ENCODE results near the gene ABHD12.

The ABHD12 gene

DNA sequence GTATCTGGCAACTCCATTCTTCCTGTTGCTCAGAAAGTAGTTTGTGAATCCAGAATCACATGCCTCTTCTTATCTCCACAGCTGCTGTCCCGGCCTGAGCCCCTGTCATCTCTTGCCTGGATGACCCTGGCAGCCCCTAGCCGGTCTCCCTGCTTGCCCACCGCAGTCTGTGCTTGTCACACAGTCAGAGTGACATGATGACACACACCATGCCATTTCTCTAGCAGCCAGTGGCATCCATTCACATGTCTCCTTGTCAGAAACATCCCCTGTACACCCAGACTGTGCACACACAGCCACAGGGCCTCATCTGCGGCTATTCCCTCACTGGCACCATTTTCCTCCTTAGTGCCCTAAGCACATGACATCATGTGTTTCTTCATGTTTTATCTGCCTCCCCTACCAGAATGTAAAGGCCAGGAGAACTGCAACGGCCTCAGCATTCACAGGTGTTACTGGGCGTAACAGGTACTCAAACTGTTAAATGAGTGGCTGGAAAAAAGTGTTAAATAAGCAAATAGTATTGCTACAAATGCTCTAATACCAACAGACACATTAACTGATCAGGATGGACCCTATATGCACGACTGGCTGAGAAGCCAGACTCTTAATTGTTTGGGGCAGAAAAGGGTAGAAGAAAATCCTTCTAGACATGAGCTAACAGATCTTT lies 9.6 kb downstream of the ABHD12 start:
- DNase-seq, result no peak

DNA sequence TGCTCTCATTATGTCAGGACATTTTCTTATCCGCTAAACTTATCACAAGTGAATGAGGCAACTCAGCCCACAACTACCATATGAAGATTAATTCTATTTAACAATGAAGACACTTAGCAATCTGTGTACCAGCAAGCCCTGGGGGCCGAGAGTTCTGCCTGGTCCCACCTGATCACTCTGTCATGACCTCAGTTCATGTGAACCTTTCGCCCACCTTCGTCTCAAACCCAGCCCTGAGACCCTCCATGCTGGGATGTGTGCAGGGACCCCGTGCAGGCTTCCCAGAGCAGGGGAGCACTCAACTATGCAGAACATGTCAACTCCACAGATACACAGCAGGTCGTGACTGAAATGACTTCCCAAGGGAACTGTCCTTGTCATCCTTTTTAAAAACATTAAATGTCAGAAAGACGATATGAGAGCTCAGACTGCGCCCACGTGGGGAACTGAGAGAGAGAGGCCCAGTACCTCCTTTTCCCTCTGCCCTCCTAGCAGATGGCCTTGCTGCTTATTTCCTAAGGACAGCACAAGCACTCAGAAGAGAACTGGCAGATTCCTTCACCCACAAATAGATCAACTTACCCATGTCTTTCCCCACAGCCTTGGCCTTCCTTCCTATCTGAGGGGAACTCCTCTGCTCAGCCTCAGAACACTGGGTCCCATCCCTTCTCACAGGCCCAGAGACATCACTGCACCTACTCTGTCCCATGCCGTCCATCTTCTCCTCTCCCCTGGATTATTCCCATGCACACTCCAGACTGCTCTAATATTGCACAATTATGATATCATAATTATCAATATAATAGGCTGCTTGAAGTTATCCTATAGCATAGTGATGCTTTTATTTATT lies 11.5 kb downstream of the ABHD12 start:
- no peak for DNase-seq

DNA sequence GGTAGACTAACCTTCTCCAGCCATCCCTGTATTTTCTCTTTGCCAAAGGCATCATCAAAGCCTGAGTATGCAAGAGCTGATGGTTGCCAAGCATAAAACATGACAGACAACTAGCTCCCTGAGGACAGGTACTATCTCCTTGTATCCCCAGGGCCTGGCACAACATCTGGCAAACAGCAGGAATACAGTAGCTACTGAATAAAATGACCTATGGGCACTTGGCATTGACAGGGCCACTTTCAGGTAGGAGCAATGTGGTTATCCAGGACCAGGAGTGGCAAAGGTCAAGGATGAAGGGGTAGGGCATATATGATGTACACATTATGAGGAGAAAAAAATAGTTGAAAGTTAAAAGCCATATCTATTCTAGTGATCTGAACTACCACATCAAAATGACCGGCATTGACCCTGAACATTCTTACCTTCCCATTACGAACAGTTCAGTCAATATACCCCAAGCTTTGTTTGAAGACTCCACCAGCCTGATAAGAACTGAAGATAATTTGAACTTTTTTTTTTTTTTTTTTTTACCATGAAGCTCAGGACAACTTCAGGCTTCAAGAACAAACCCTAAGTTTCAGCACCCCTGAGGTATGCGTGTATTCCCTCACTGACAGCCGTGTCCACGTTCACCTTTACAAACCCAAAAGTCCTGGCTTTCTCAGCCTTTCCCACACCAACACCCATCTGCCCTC lies 12.3 kb downstream of the ABHD12 start:
- DNase-seq, result no peak

DNA sequence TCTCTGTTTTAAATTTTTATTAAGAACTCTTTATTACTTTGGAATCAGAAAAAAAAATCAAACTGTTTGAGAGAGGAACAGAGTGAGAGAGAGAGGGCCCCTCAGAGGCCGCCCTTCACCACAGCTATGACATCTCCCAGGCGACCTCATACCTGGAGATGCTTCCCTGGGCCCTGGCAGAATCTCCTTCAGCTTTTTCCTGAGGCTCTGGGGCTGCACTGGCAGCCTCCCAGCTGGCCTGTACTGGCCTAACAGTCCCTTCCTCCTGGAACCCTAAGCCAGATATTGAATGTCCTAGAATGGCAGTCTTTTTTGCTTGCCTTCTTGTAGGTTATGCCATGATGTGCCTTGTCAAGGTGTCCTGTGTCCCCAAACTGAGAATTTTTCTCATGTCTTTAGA lies 13.7 kb downstream of the ABHD12 start:
- DNase-seq, result no peak

DNA sequence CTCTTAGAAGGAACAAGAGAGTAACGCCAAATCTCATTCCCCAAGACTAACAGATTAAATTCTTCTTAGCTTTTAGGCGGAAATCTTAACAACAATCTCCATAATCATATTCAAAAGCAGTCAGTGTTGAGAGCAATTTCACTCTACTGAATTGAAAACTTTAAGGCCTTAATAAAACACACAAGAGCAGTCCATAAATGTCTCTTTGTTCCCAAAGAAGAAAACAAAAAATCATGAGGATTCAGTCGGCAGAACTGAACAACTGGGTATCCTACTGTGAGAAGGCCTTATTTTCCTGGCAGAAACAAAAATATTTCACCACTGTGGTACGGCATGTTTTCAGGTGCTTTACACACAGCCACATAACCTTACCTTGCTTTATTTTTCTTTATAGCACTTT lies 14.4 kb downstream of the ABHD12 start:
- no peak for DNase-seq

DNA sequence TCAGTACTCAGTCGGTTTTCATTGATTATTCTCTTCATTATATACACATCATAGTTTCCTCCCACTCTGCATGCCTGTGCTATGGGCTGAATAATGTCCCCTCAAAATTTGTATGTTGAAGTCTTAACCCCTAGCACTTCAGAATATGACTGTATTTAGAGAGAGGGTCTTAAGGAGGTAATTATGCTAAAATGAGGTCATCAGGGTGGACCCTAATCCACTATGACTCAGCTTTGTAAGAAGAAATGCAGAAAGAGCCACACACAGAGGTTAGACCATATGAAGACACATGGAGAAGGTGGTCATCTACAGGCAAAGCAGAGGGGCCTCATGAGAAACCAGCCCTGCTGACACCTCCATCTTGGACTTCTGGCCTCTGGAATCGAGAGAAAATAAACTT lies 15.8 kb downstream of the ABHD12 start:
- DNase-seq, result no peak

DNA sequence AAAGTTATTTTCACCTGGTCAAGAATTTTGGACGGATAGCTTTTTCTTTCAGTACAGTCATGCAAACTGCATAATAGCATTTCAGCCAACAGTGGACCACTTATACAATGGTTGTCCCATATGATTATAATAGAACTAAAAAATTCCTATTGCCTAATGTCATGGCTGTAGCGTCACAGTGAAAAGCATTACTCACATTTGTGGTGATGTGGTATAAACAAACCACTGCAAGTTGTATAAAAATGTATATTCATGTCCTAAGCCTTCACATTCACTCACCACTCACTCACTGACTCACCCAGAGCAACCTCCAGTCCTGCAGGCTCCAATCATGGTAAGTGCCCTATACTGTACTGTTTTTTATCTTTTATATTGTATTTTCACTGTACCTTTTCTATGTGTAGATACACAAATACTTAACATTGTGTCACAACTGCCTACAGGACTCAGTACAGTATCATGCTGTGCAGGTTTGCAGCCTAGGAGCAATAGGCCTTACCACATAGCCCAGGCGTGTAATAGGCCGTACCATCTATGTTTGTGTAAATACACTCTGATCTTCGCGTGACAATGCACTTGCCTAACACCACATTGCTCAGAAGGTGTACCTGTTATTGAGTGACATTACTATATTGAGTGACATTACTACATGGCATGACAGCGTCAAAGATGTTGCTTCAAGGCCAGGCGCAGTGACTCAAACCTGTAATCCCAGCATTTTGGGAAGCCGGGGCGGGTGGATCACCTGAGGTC lies 17.9 kb downstream of the ABHD12 start:
- DNase-seq, result peak; percentile 37

DNA sequence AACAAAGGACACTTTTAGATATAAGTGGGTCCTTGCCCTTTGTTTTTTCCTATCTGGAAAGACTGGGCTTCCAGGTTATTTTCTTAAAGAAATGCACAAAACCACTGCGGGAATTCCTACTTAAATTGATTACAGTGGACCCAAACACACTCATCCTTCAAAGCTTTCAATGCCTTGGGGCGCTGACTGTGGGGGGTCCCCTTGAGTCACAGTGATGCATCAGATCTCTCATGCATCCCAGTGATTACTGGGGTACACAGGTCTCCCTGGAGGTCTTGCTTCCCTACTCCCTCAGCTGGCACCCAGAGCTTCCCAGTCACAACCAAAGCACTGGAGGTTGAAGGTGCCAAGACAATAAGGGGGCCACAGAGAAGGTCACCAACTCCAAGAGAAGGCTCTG lies 20.7 kb downstream of the ABHD12 start:
- no peak for DNase-seq

DNA sequence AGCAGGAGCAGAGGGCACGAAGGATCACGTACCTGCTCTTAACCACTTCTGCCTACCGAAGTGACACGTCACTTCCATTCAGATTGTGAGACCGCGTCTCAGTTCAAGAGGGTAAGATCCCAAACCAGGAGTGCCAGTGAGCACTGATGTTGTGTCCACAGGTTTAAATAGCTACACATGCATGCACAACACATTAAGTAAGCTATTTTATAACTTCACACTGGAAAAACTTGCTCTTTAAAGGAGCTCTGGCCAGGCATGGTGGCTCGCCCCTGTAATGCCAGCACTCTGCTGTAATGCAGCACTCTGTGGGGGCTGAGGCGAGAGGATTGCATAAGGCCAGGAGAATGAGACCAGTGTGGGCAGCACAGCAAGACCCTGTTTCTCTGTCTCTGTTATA lies 21.1 kb downstream of the ABHD12 start:
- DNase-seq, result no peak

DNA sequence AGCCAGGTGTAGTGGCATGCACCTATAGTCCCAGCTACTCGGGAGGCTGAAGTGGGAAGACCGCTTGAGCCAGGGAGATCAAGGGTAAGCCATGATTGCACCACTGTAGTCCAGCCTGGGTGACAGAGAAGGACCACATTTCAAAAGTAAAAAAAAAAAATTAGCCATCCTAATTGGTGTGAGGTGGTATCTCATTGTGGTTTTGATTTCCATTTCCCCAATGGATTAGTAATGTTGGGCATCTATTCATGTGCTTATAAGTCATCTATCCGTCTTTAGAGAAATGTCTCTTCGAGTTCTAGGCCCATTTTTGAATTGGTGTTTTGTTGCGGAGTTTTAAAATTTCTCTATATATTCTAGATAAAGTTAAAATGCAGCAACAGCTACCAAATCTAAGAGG lies 21.7 kb downstream of the ABHD12 start:
- DNase-seq, result no peak

DNA sequence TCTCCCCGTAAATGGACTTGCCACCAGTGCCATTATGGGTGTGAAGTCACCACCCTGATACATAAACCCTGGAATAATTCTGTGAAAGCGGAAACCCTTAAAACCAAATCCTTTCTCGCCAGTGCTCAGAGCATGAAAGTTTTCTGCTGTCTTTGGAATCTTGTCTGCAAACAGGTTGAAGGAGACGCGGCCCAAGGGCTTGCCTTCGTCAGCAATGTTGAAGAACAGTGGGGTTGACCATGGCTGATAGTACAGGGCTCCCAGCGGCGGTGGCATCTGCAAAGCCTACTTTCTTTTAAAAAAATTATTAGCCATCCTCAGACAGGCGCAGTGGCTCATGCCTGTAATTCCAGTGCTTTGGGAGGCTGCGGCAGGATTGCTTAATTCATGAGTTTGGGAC lies 22.1 kb downstream of the ABHD12 start:
- DNase-seq, result no peak

DNA sequence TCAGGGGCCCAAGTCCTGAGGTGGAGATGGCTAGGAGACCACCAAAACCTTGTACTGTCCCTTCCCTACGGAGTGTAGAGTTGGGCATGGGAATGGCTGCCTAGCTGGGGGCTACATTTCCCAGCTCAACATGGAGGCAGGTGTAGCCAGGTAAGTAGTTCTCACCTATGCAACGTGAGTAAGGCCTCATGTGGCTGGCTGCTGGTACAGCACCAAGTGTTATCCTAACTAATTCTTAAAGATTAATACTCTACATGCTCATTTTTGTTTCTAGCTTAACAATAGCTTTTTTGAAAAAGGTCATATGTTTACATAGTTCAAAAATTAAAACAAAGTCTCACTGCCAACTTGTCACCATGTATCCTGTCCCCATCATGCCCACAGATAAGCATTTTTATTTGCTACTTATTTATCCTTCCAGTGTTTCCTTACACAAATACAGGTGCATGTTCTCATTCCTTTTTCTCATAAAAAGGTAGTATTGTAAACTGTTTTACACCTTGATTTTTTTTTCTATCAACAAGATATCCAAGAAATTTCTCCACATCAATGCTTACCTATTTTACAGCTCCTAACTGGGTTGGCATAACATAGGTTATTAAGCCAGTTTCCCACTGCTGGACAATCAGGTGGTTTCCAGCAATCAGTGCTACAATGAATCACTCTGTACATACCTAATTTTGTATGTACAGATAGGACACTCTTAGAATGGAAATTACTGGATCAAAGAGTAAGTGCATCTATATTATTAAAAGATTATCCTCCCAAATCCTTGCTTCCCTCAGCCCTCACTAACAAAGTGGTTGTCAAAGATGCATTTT lies 25.5 kb downstream of the ABHD12 start:
- DNase-seq, result no peak

DNA sequence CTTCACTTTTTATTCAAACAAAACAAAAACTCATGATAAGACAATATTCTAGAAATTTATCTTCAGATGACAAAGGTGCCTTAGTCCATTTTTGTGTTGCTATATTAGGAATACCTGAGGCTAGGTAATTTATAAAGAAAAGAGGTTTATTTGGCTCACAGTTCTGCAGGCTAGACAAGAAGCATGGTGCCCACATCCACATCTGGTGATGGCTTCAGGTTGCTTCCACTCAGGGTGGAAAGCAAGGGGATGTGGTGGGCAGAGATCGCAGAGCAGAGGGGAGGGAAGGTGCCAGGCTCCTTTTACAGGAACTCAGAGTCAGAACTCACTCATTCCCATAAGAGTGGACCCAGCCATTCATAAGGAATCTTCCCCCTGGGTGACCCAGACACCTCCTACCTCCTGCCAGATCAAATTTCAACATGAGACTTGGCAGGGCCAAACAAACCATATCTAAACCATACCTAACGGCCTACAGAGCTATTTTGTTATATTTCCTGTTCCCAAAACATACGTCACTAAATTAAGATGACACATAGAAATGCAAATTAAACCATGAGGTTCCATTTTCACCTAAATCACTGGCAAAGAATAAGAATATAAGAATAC lies 26.4 kb downstream of the ABHD12 start:
- DNase-seq, result no peak

DNA sequence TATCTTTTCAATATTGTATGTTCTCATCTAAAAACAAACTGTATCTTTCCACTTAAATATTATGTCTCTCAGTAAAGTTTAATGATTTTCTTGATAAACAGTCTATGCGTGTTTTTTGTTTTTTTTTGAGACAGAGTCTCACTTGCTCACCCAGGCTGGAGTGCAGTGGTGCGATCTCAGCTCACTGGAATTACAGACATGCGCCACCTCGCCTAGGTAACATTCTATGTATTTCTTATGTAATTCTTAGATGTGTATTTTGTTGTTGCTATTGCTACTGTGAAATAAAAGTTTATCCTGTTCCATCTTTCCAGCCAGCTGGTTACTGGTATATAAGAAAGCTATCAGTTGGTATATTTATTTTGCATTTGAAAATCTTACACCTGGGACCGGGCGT lies 29.4 kb downstream of the ABHD12 start:
- DNase-seq, result no peak

DNA sequence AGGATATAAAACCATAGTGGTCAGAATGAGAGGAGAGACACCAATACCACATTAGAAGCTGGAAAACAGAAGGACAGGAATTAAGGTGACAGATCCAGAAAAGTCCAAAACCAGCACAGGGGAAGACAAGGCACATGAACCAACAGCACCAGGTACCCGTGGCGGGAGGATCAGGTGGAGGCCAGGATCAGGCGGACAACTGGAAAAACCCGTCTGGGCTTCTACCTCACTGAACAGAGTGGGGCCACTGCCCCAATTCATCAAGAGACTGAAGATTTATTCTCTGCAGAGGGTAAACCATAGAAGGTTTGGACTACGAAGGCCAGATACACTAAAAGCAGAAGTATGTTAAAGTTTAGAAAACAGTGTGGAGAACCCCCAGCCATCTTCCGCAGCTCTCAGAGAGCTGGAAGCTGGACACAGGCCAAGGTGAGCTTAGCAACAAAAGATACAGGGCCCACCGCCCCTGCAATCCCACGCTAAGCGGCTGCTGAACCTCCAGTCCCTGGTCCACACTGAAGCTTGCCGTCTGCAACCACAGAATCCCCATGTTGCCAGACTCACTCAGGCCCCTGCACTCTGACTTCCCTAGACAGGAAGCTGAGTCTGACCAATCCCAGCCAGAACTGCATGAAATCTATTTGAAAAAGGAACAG lies 29.9 kb downstream of the ABHD12 start:
- no peak for DNase-seq

DNA sequence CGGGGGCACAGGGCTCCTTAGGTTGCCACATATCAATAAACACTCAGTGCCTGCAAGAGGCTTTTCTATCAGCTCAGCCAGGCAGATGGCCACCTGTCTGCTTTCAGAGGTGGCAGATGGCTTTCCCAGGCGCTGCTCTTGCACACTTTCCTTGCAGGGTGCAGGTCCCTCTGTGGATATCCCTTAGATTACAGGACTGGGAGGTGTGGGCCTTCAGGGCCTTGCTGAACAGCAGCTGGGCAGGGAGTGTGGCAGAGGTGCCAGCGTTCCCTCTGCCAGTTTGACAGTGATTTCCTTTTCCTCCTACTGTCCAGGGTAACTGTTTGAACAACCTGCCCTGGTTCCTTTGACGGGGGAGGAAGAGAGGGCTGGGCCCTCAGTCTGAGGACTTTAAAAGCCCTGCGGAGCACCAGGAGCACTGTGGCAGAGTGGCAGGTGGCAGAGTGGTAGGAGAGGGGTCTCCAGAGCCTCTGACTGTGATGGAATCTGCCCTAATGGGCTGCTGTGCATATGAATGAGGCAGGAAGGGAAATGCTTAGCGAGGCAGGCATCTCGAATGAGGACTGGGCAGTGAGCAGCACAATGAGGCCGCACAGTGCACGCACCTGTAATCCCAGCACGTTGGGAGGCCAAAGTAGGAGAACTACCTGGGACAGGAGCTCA lies 34.2 kb downstream of the ABHD12 start:
- no peak for DNase-seq

DNA sequence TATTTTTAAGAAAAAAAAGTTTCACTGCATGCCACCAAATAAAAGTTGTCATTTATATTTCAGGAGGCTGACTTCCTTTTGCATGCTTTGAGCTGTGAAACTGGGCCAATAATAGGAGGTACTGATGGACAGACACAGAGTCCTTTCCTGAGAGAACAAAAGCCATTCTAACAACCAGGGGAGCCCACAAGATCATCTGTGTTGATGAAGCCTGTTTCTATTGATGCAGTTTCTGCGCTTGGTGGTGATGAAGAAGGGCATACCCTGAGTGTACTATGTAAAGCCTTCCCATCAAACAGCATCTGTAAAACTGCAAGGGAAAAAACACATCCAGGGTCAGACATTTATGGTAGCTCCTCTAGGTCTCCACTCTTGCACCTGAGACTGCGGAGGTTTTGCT lies 34.8 kb downstream of the ABHD12 start:
- DNase-seq, result no peak

DNA sequence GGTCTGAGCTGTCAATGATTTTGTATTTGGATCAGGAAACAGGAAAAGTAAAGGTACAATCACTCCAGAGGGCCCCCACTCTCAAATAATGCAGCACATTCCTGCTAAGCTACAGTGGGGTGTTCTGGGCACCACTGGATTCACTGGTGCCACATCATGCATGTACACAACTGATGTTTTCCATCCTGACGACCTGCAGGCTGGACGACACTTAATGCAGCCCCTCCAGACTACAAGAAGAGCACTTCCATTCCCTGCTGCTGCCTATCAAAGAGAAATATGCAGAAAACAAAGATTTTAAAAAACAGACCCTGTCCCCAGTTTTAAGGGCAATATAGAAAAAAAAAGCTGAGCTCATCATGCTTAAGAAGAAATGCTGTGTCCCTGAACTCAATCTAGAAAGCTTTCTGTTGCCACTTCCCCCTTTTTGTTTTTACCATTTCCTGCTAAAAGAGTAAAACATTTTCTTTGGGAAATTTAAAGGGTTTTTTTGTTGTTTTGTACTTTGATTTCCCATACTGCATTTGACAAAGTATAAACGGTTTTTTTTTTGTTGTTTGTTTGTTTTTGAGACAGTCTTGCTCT lies 35.5 kb downstream of the ABHD12 start:
- DNase-seq, result no peak

DNA sequence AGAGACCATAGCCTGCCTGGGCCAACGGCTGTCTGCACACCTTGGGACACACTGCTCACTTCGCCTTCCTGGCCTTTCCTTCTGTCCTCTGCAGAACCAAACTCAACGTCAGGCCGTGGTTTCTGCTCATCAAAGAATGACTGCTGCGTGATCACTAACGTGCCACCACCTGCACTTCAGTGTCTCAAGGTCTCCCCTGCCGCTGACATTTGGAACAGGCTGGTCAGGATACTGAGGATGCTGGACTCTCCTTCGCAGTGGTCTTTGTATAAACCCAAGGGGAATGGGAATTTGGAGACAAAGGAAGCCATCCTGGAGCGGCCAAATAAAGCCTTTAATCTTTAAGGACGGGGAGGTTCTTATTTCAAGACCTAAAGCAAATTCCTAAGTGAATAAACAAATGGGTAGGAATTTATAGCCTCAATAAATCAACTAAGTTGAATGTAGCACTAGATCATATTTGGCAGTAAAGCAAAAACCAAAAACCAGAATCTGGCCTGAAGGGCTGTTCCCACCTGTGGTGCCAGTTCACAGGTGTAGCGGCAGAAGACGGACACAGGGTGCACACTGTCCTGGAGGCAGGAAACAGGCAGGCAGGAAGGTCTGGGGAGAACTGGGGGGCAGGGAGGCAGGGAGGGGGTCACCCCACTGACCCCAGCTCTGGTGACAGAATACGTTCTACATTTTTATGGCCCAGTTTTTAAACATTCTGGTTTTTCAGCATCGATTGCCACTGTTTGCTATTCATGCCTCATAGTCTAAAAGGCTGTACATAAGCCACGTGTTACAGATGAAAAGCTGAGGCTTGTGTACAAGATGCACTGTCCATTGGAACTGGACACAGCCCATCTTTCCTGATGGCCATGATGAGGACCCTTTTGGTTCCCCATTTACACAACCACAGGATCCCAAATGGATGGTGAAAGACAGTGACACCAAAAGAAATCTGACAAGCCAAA lies 36.6 kb downstream of the ABHD12 start:
- no peak for DNase-seq

All from activated CD4-positive, alpha-beta T cell treated with anti-CD3 and anti-CD28 coated beads, Interleukin-2, amount 50 U/mL, for 16 hours (primary cell).